Measurements from ENCODE around the gene RRP36.

The RRP36 gene

GRCh38 chr6:43012364-43012763 is 9.1 kb upstream of the RRP36 start:
- Histone ChIP-seq H3F3A (ENCODE audit: control insufficient read depth, insufficient read depth) (no peaks in the 10 kb centered on the region), H3K9me3 (ENCODE audit: control insufficient read depth, insufficient read depth, low read length) (no peaks in the 10 kb centered on the region), H3K4me1 (ENCODE audit: control insufficient read depth, low read length) (peaks cover 36% of the 10 kb centered on the region), H3K79me2 (ENCODE audit: control insufficient read depth, low read length) (peaks cover 50% of the 10 kb centered on the region), H3K36me3 (ENCODE audit: control insufficient read depth, low read length) (peaks cover 62% of the 10 kb centered on the region), H3K27ac (ENCODE audit: low read depth, low read length) (no peak overlapping the region), H3K4me3 (ENCODE audit: low read length) (peak overlapping the region; percentile 88), H3K27me3 (ENCODE audit: control insufficient read depth, low read length) (no peaks in the 10 kb centered on the region), H3K9me2 (replicated peaks; ENCODE audit: control insufficient read depth, low read length) (no peaks in the 10 kb centered on the region), H3K4me2 (ENCODE audit: low read length) (peak overlapping the region; percentile 92), H4K20me1 (ENCODE audit: control insufficient read depth, insufficient read depth, low read depth, low read length) (no peaks in the 10 kb centered on the region)
- no peak for TF ChIP-seq EZH2phosphoT487 (IDR thresholded peaks at IDR 0.05; ENCODE audit: borderline replicate concordance, low read length)
- no peak for TF ChIP-seq CTCF (IDR thresholded peaks at IDR 0.05; ENCODE audit: low read depth, low read length, poor library complexity, severe bottlenecking)

- Histone ChIP-seq H3K9me3 (ENCODE audit: control insufficient read depth, insufficient read depth, low read length) (no peaks in the 10 kb centered on the region), H3K4me1 (ENCODE audit: control insufficient read depth, low read length) (peaks cover 36% of the 10 kb centered on the region), H3K4me2 (ENCODE audit: low read length) (peak overlapping the region; percentile 92), H3K79me2 (ENCODE audit: control insufficient read depth, low read length) (peaks cover 50% of the 10 kb centered on the region), H3K4me3 (ENCODE audit: low read length) (peak overlapping the region; percentile 88), H3K9me2 (replicated peaks; ENCODE audit: control insufficient read depth, low read length) (no peaks in the 10 kb centered on the region), H3K27ac (ENCODE audit: low read depth, low read length) (peak overlapping the region; percentile 35), H3K36me3 (ENCODE audit: control insufficient read depth, low read length) (peaks cover 62% of the 10 kb centered on the region), H3K27me3 (ENCODE audit: control insufficient read depth, low read length) (no peaks in the 10 kb centered on the region), H4K20me1 (ENCODE audit: control insufficient read depth, insufficient read depth, low read depth, low read length) (no peaks in the 10 kb centered on the region), H3F3A (ENCODE audit: control insufficient read depth, insufficient read depth) (no peaks in the 10 kb centered on the region)
- no peak for TF ChIP-seq EZH2phosphoT487 (IDR thresholded peaks at IDR 0.05; ENCODE audit: borderline replicate concordance, low read length)
- TF ChIP-seq CTCF (IDR thresholded peaks at IDR 0.05; ENCODE audit: low read depth, low read length, poor library complexity, severe bottlenecking) = no peak
Measured at GRCh38 chr6:43013097-43013842, 8.2 kb upstream of the RRP36 start.

- Histone ChIP-seq H3K4me1 (ENCODE audit: control insufficient read depth, low read length) (peaks cover 32% of the 10 kb centered on the region), H3K27ac (ENCODE audit: low read depth, low read length) (peak within 1 kb of the TSS; percentile 37), H3F3A (ENCODE audit: control insufficient read depth, insufficient read depth) (peaks cover 2% of the 10 kb centered on the region; the same call in 1 of the 2 replicates), H3K9me2 (replicated peaks; ENCODE audit: control insufficient read depth, low read length) (no peaks in the 10 kb centered on the region), H3K9me3 (ENCODE audit: control insufficient read depth, insufficient read depth, low read length) (no peaks in the 10 kb centered on the region), H4K20me1 (ENCODE audit: control insufficient read depth, insufficient read depth, low read depth, low read length) (no peaks in the 10 kb centered on the region), H3K4me3 (ENCODE audit: low read length) (peak within 1 kb of the TSS; percentile 90), H3K4me2 (ENCODE audit: low read length) (peak within 1 kb of the TSS; percentile 92), H3K27me3 (ENCODE audit: control insufficient read depth, low read length) (no peaks in the 10 kb centered on the region), H3K36me3 (ENCODE audit: control insufficient read depth, low read length) (peaks cover 62% of the 10 kb centered on the region), H3K79me2 (ENCODE audit: control insufficient read depth, low read length) (peaks cover 50% of the 10 kb centered on the region)
- TF ChIP-seq EZH2phosphoT487 (IDR thresholded peaks at IDR 0.05; ENCODE audit: borderline replicate concordance, low read length) (no peak), CTCF (IDR thresholded peaks at IDR 0.05; ENCODE audit: low read depth, low read length, poor library complexity, severe bottlenecking) (no peak)
Measured at GRCh38 chr6:43013843-43014433, 7.5 kb upstream of the RRP36 start, which contains the start of the genes KLHDC3 and MEA1. TSS of gene KLHDC3 (plus strand) at chr6:43014249. CDS start at chr6:43017193, 2,944 bp downstream. TSS of gene MEA1 (minus strand) at chr6:43013946. CDS start at chr6:43013813, 133 bp downstream.

All from DOHH2 (cell line).